ENCODE data around the gene OR52L1. TPM values are rescaled to one million over a fixed set of nuclear protein-coding genes. Genes with fewer than 3 reads are reported as not detected.

OR52L1 gene
- total and polyA plus RNA-seq, 2 of the 4 experiments (the other 2 are of a cell fraction): not detected

DNA sequence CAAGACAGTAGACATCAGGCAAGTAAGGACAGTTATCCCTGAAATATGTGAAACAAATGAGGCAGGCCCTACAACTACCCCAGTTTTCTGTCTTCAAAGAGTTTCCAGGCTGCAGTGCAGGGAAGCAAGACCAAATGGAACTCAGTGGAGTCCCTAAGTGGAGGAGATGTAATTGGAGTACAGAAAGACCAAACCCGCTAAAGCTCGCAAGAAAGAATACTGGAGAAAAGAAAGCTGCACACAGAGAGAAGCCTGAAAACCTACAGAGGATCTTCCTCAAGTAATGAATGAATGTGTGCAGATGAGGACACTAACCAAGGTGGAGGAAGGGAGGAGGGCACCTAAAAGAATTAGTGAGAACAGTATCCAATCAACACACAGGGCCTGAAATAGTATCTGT is 46.0 kb downstream of the OR52L1 start:
- no peak for DNase-seq
- no peak overlapping the region for H3K4ac ChIP-seq (ENCODE audit: low read depth, low read length)
- no peaks in the 10 kb centered on the region for H3K79me1 ChIP-seq (ENCODE audit: low read depth in 1 of 2, low read length in 2 of 2)
- no peak overlapping the region for H2AK9ac ChIP-seq (replicated peaks; ENCODE audit: low read depth, low read length, poor library complexity)
- no peak overlapping the region for H2BK20ac ChIP-seq (ENCODE audit: low read depth, low read length)
- H3K27me3 ChIP-seq (ENCODE audit: control insufficient read depth, insufficient read depth, low read length): no peaks in the 10 kb centered on the region
- BruUV-seq (replicated peaks): no TSS peak
- H2BK5ac ChIP-seq (ENCODE audit: low read depth, low read length, poor library complexity, severe bottlenecking): no peak overlapping the region
- H2BK15ac ChIP-seq (ENCODE audit: low read depth, low read length): no peak overlapping the region
- no peak overlapping the region for H3K56ac ChIP-seq (ENCODE audit: extremely low read depth, insufficient read depth, low read length)
- no peak overlapping the region for H2AFZ ChIP-seq (replicated peaks; ENCODE audit: low read length, poor library complexity)
- no peaks in the 10 kb centered on the region for H3K36me3 ChIP-seq (ENCODE audit: control insufficient read depth, insufficient read depth, low read length)
- POLR2A ChIA-PET (ENCODE audit: unreplicated experiment): no interaction called here
- no peaks in the 10 kb centered on the region for H3K9me1 ChIP-seq (ENCODE audit: insufficient read depth, low read length)
- H3K27ac ChIP-seq (ENCODE audit: insufficient read depth, low read length): no peak overlapping the region
- H3K4me2 ChIP-seq (ENCODE audit: low read depth, low read length): no peak overlapping the region
- H3K4me1 ChIP-seq (ENCODE audit: control insufficient read depth, insufficient read depth, low read length): no peaks in the 10 kb centered on the region
- no peak overlapping the region for H3K9ac ChIP-seq (ENCODE audit: low read depth, low read length)
- H3K18ac ChIP-seq (ENCODE audit: low read depth, low read length): no peak overlapping the region
- CTCF ChIA-PET: no interaction called here
- intact Hi-C loops (cut with micrococcal nuclease) (no loop called here), in situ Hi-C loops (cut with MboI; ENCODE audit: low sequenced_read_pairs) (no loop called here), dilution Hi-C loops (cut with HindIII; ENCODE audit: low sequenced_read_pairs, unreplicated experiment) (no loop called here)
- H2AK5ac ChIP-seq (ENCODE audit: low read depth, low read length): no peak overlapping the region
- no peak overlapping the region for H2BK120ac ChIP-seq (ENCODE audit: low read depth, low read length)
- H4K20me1 ChIP-seq (ENCODE audit: insufficient read depth, low read length): no peaks in the 10 kb centered on the region
- peaks cover 19% of the 10 kb centered on the region for H3K9me3 ChIP-seq (ENCODE audit: control insufficient read depth, insufficient read depth, low read length)
- H4K8ac ChIP-seq (ENCODE audit: low read depth in 2 of 2, low read length in 2 of 2): no peak overlapping the region
- no peak overlapping the region for H4K91ac ChIP-seq (ENCODE audit: insufficient read depth, low read depth, low read length)
- no peak overlapping the region for H4K5ac ChIP-seq (ENCODE audit: low read depth, low read length)
- H3K4me3 ChIP-seq (ENCODE audit: insufficient read depth, low read depth, low read length): no peak overlapping the region
- no peak overlapping the region for H3K14ac ChIP-seq (replicated peaks; ENCODE audit: low read depth, low read length)
- no peak for TF ChIP-seq MAZ (IDR thresholded peaks at IDR 0.05; ENCODE audit: borderline replicate concordance, low read depth, low read length)
- no peak for TF ChIP-seq NFE2L2 (IDR thresholded peaks at IDR 0.05; ENCODE audit: low read depth, low read length)
- TF ChIP-seq FOS (IDR thresholded peaks at IDR 0.05; ENCODE audit: low read depth, low read length): no peak
- no peak for TF ChIP-seq RFX5 (IDR thresholded peaks at IDR 0.05; ENCODE audit: low read depth, low read length)
- TF ChIP-seq BHLHE40 (IDR thresholded peaks at IDR 0.05; ENCODE audit: low read depth, low read length): no peak
- no peak for TF ChIP-seq CEBPB (IDR thresholded peaks at IDR 0.05; ENCODE audit: low read depth, low read length)
- TF ChIP-seq, protein P1, sequence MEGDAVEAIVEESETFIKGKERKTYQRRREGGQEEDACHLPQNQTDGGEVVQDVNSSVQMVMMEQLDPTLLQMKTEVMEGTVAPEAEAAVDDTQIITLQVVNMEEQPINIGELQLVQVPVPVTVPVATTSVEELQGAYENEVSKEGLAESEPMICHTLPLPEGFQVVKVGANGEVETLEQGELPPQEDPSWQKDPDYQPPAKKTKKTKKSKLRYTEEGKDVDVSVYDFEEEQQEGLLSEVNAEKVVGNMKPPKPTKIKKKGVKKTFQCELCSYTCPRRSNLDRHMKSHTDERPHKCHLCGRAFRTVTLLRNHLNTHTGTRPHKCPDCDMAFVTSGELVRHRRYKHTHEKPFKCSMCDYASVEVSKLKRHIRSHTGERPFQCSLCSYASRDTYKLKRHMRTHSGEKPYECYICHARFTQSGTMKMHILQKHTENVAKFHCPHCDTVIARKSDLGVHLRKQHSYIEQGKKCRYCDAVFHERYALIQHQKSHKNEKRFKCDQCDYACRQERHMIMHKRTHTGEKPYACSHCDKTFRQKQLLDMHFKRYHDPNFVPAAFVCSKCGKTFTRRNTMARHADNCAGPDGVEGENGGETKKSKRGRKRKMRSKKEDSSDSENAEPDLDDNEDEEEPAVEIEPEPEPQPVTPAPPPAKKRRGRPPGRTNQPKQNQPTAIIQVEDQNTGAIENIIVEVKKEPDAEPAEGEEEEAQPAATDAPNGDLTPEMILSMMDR (conservative IDR thresholded peaks at IDR 0.05; ENCODE audit: low read depth, low read length): no peak
- no peak for TF ChIP-seq RCOR1 (IDR thresholded peaks at IDR 0.05; ENCODE audit: insufficient replicate concordance, low read length)
- TF ChIP-seq POLR2A (IDR thresholded peaks at IDR 0.05; ENCODE audit: low read depth, low read length): no peak
- TF ChIP-seq, protein P2, sequence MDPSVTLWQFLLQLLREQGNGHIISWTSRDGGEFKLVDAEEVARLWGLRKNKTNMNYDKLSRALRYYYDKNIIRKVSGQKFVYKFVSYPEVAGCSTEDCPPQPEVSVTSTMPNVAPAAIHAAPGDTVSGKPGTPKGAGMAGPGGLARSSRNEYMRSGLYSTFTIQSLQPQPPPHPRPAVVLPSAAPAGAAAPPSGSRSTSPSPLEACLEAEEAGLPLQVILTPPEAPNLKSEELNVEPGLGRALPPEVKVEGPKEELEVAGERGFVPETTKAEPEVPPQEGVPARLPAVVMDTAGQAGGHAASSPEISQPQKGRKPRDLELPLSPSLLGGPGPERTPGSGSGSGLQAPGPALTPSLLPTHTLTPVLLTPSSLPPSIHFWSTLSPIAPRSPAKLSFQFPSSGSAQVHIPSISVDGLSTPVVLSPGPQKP (IDR thresholded peaks at IDR 0.05; ENCODE audit: borderline replicate concordance, low read depth, low read length): no peak
- no peak for TF ChIP-seq RAD21 (IDR thresholded peaks at IDR 0.05; ENCODE audit: low read length)
- TF ChIP-seq CHD1 (IDR thresholded peaks at IDR 0.05; ENCODE audit: low read depth, low read length): no peak
- no peak for TF ChIP-seq SMC3 (IDR thresholded peaks at IDR 0.05; ENCODE audit: low read depth, low read length)
- TF ChIP-seq, protein P3, sequence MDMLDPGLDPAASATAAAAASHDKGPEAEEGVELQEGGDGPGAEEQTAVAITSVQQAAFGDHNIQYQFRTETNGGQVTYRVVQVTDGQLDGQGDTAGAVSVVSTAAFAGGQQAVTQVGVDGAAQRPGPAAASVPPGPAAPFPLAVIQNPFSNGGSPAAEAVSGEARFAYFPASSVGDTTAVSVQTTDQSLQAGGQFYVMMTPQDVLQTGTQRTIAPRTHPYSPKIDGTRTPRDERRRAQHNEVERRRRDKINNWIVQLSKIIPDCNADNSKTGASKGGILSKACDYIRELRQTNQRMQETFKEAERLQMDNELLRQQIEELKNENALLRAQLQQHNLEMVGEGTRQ (IDR thresholded peaks at IDR 0.05; ENCODE audit: low read depth, low read length): no peak
- no peak for TF ChIP-seq MXI1 (IDR thresholded peaks at IDR 0.05; ENCODE audit: borderline replicate concordance, low read depth, low read length)
- no peak for TF ChIP-seq MAFK (IDR thresholded peaks at IDR 0.05; ENCODE audit: low read depth, low read length)
- no peak overlapping the region for H3K23ac ChIP-seq (ENCODE audit: low read depth, low read length)
- no peak for ATAC-seq (ENCODE audit: low read depth)
- WGBS, 2 experiments (ENCODE audit: extremely low coverage in 2 of 2, insufficient read length in 1 of 2): no CpG with 5 or more reads among the region's 2 CpGs

All from IMR-90 (cell line).